ENCODE results near the gene TBPL1.

The TBPL1 gene

GRCh38 chr6:134007077-134007476 lies 54.1 kb downstream of the TBPL1 start:
- DNase-seq (ENCODE audit: low read depth): no peak

- no peak for DNase-seq (ENCODE audit: low read depth)
These were observed 56.9 kb downstream of the TBPL1 start for GRCh38 chr6:134009876-134010275.

DNA sequence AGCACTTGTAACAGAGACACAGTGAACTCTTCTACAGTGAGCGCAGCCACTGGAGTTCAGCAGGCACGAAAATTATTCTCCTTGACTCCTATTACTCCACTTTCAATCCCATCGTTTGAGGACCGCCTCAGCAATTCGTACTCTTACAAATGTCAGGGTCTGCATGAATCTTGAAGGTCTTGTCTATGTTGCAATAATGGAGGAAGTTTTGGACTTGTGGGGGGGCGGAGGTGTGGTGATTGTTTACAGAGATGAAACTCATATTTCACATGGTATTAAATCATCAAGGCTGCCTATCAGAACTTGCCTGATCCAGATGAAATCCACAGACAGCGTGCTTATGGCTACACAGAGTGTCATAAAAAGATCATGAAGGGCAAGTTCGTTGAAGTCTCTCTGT lies 57.4 kb downstream of the TBPL1 start:
- DNase-seq (ENCODE audit: low read depth): no peak

DNA sequence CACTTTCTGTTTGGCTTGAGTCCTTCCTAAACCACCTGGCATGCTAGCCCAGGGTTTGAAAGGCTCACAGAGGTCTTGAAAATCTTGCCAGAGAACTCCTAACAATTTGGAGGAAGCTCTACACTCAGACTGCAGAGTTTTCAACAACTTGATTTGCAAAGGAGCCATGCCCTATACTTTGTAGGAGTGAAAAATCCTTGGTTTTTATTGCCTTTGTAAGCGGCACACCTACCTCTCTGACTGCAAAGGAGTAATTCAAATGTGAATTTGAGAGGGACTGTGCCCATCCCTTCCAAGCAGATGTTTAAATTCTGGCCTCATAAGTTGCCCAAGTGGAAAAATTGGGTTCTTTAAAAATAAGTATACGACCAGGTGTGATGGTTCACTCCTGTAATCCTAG lies 58.0 kb downstream of the TBPL1 start:
- DNase-seq (ENCODE audit: low read depth): no peak

- DNase-seq (ENCODE audit: low read depth): no peak
These were observed 61.6 kb downstream of the TBPL1 start for GRCh38 chr6:134014588-134015137.

DNA sequence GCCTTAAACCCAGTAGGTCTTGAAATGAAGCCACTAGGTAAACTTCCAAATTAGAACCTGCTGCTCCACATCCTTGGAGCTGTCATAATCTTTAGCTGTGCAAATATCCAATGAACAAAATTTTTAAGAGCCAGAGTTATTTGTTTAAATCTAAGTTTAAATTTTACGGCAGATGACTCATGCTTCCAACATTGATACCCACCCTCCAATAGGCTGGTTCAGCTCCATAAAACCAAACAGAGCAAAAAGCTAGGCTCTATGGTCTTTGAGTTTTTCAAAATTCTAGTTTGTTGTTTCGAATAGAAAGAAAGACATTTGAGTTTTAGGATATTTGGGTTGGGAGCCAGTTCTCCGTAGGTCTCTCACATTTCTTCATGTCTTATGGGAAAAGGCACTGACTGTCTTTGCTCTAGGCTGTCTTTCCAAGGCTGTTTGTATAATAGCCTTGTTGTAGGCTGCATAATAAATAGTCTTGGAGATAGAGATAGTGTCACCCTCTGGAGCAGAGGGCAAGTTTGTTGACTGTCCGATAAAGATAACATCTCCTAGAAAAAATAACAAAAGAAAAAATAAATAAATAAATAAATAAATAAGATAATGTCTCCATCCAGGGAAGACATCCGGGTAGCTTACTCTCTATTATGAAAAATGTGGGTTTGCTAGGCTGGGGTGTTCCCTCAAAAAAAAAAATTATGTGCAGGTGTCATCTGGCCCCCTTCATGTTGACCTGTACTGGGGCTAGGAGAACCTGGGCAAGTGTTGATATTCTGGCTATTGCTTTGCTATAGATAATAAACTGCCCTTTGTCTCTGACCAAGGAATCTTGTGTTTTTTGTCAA lies 62.9 kb downstream of the TBPL1 start:
- no peak for DNase-seq (ENCODE audit: low read depth)

DNA sequence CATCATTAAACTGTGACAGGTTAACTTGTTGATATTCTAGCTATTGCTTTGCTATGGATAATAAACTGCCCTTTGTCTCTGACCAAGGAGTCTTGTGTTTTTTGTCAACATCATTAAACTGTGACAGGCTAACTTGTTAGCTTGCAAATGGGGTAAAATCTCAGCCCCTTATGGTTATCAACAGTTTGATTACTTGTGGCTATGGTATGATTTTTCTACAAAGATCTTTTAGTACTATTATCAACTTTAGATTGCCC lies 63.5 kb downstream of the TBPL1 start:
- no peak for DNase-seq (ENCODE audit: low read depth)

DNA sequence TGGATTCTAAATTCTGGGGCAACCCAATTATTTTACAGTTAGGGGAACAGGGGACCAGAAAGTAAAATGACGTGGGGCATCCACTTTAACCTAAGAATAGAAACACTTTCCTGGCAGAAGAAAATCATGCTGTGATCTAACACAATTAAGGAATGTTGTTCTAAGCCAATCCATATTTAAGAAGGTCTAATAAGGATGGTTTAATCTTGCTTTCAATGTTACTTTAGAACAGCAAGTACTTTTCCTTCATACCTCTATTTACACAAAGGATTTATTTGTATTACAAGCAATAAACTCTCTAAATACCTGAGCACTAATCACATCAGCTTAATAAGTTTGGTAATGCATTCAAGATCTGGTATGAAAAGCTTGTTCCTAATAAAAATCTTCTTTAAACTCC lies 67.0 kb downstream of the TBPL1 start:
- no peak for DNase-seq (ENCODE audit: low read depth)

DNA sequence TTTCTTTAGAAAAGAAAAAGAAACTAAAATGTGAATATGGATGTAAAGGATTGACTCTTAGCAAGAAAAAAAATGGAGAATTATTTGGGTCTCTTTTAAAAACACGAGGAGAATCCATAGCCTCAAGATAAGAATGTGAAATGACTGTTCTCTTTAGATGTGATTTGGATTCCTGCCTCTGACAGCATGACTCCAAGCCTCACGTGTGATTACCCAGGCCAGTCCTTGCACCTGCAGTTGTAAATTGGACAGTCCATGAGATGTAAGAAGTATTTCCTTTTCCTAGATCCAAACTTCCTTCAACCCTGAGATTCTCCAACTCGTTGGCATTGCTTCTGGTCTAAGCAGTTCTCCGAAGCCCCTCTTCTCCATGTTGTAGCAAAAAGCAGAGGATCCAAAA lies 67.5 kb downstream of the TBPL1 start:
- DNase-seq (ENCODE audit: low read depth): no peak

DNA sequence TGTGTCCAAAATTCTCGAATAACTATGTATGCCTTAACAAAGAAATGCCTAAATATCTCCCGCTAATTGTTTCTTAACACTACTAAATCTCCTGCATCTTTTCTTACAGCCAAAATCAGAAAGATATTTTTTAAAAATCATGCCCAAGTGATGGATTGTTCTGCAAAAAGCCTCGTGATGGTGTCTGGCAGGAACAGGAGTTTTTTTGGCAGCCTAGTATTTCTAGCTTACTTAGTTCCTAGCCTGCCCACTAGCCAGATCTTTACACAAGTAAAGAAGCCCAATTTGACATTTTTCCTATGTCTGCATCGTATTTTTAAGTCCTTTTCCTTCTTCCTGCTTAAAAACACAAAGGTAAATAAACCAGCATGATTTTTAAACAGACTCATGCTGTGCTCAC lies 67.9 kb downstream of the TBPL1 start:
- DNase-seq (ENCODE audit: low read depth): no peak

GRCh38 chr6:134021396-134022122 lies 68.5 kb downstream of the TBPL1 start:
- no peak for DNase-seq (ENCODE audit: low read depth)

GRCh38 chr6:134022650-134023049 lies 69.6 kb downstream of the TBPL1 start:
- DNase-seq (ENCODE audit: low read depth): no peak

DNA sequence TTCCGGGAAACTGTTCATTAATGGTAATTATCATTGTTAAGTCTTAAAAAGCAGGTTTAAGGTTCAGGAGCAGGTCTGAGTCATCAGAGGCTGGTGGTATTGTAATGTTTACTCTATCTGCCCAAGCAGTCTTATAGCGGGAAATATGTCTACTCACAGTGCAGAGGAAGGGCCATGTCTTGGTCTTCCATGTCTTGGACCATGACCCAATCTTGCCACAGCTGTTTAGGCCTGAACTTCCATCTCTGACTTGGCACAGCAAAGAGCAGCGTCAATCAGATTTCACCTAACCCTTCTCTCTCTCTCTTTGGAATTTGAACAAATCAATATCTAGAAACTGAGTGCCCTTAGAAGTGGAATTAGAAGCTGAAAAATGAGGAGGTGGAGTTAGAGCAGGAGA lies 73.6 kb downstream of the TBPL1 start:
- DNase-seq (ENCODE audit: low read depth): no peak

GRCh38 chr6:134028438-134028837 lies 75.4 kb downstream of the TBPL1 start:
- no peak for DNase-seq (ENCODE audit: low read depth)

DNA sequence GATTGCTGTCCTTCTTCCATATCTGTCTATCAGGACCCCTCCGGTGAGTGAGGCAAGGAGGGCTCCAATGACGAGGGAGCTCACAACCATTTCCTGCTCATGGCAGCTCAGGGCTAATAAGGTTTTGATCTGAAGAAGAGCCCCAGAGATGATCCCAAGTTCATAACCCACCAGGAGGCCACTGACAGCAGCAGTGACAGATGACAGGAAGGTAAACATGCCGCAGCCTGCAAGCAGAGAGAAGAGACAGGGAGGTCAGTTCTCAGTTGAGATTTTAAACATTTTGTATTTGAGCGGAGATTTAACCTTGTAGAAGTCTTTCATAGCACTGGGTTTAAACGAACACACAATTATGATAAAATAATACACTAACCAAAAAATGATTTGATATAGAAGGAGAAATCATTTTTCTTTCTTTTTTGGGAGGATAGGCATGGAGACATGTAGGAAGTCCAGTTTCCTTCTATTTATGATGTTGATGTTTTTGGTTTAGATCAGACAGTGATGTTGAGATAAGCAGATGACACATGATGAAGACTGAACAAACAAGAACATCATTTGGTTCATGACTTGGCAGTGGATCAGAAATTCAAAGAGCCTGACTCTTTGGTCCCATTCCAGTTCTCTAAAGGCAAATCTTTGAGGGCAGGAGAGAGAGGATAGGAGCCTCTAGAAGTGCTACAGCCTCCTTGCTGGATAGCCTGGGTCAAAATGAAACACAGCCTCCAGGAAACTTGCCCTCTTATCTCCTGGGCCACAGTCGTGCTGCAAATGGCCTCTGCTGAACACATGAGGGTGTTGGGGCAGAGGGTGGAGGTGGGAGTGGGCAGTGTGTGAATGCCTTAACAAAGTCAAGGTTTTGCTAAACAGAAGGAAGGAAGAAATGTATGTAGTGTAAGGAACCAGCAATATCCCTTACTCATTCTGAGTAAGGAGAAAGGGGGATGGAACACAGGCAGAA lies 76.8 kb downstream of the TBPL1 start:
- DNase-seq (ENCODE audit: low read depth): no peak

DNA sequence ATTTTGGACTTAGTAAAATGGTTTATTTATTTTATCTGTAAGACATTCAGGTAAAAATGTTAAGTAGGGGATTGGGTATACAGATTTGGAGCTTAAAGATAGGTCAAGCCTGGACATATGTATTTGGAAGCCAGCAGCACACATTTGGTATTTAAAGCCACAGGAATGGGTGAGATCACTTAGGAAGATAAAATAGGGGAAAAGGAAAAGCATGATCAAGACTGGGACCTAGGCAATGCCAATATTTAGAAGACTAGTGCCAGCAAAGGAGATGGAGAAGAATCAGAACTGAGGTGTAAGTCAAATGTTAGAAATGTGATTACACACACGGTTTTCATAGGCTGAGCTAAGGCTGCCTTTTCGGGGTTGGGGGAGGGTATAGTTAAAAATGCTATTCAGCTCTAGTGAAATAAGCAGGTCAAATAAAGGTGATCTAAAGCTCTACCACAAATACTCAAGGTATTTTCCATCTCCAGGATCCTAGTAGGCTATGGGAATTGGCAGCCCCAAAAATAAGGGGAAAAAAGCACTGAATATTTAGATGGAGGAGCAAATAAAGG lies 78.8 kb downstream of the TBPL1 start:
- no peak for DNase-seq (ENCODE audit: low read depth)

- no peak for DNase-seq (ENCODE audit: low read depth)
These were observed 81.5 kb downstream of the TBPL1 start for GRCh38 chr6:134034478-134034877.

DNA sequence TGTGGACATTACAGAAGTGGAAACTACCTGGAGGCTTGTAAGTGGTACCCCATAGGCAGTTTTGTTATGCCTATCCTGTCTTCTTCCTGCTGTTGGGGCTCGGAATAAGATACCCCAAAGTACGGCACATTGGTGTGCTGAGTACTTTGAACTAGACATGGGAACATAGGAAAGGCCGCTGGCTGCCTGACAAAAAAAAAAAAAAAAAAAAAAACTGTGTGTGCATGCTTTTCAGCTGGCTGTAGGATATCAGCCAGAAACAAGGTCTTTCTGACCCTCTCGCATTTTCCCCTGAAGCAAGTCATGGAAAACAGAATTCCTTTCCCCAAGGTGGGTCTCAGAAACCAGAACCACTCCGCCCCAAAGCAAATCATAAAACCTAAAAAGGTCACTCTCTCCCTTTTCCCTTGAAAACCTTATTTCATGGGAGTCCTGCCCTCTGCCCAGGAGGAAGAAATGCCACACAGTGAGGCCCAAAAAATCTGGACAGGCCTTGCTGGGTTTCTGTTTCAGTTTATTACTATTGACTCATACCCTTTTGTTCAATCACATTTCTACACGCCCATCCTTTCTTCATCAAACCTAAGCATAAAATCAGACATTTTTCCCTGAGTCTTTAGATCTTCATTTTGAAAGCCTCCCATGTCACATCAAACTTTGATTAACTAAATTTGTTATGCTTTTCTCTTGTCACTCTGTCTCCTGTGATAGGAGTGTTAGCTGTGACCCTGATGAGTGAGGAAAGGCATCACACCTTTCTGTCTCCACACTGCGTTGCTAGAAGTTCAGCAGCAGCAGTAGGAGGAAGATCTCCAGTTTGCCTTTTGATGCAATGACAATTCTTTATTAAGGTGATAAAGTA lies 82.2 kb downstream of the TBPL1 start:
- DNase-seq (ENCODE audit: low read depth): no peak

GRCh38 chr6:134035823-134036296 lies 82.8 kb downstream of the TBPL1 start:
- no peak for DNase-seq (ENCODE audit: low read depth)

GRCh38 chr6:134039116-134039515 lies 86.1 kb downstream of the TBPL1 start:
- DNase-seq (ENCODE audit: low read depth): no peak

Measured in stimulated activated CD8-positive, alpha-beta memory T cell treated with anti-CD3 and anti-CD28 coated beads, Interleukin-15, amount 100 ng/mL, for 1 hour (primary cell).